ENCODE results near the gene MTMR12. TPM values are rescaled to one million over a fixed set of nuclear protein-coding genes. Genes with fewer than 3 reads are reported as not detected.

The MTMR12 gene
- total and polyA plus RNA-seq, 2 donors from 2014 or later: 9.3 to 52.8 TPM

- no peak for DNase-seq
- Histone ChIP-seq H3K9ac (ENCODE audit: low read length in 3 of 3) (no peak overlapping the region), H3K4me3 (ENCODE audit: low read length in 3 of 3) (no peak overlapping the region), H3K36me3 (ENCODE audit: control insufficient read depth in 2 of 3, insufficient read depth in 3 of 3, low read length in 3 of 3) (peaks cover 6 to 45% (median 18%) of the 10 kb centered on the region in 3 donors), H3K27ac (ENCODE audit: low read depth in 2 of 2, low read length in 2 of 2) (no peak overlapping the region), H3K27me3 (ENCODE audit: control insufficient read depth, insufficient read depth, low read length) (no peaks in the 10 kb centered on the region), H3K4me1 (ENCODE audit: control insufficient read depth in 2 of 3, insufficient read depth in 2 of 3, low read depth in 1 of 3, low read length in 3 of 3) (peaks cover 0 to 5% (median 0%) of the 10 kb centered on the region in 3 donors), H3K9me3 (ENCODE audit: control insufficient read depth in 2 of 3, insufficient read depth in 1 of 3, low read length in 3 of 3) (no peaks in the 10 kb centered on the region)
- intact Hi-C loops (cut with DNase I): no loop called here
- TF ChIP-seq, protein P1, sequence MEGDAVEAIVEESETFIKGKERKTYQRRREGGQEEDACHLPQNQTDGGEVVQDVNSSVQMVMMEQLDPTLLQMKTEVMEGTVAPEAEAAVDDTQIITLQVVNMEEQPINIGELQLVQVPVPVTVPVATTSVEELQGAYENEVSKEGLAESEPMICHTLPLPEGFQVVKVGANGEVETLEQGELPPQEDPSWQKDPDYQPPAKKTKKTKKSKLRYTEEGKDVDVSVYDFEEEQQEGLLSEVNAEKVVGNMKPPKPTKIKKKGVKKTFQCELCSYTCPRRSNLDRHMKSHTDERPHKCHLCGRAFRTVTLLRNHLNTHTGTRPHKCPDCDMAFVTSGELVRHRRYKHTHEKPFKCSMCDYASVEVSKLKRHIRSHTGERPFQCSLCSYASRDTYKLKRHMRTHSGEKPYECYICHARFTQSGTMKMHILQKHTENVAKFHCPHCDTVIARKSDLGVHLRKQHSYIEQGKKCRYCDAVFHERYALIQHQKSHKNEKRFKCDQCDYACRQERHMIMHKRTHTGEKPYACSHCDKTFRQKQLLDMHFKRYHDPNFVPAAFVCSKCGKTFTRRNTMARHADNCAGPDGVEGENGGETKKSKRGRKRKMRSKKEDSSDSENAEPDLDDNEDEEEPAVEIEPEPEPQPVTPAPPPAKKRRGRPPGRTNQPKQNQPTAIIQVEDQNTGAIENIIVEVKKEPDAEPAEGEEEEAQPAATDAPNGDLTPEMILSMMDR (IDR thresholded peaks at IDR 0.05; ENCODE audit: borderline replicate concordance, extremely low read depth, insufficient read depth): no peak
- FAIRE-seq: no peak
Observed at GRCh38 chr5:32265902-32266301, 46.8 kb downstream of the MTMR12 start.

DNA sequence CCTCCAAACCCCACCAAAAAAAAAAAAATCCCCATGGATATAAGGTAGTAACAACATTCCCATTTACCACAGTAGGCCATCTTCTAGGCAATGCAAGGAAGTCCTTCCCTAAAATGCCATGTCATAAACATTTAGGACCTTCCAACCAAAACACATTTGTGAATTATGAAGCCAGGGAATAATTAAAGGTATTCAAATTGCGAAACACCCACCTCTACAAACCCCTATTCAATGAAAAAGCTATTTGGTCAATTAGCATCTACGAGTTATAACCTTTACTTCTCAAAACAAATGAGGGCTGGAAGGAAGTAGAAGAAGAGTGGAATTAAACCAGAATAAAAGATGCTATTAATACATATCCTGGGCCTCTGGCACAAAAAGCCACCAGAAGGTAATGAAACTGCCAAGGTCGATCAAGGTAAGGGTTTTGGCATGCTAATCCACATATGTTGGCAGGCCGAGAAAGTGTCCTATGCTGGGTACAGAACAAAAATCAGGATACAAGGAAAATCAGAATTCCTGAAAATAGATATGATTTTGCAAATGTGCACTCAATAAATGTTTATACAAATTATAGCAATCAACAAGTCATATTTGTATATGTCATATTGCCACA, 47.7 kb downstream of the MTMR12 start:
- Histone ChIP-seq H3K4me1 (ENCODE audit: control insufficient read depth in 2 of 3, insufficient read depth in 2 of 3, low read depth in 1 of 3, low read length in 3 of 3) (peaks cover 0 to 5% (median 0%) of the 10 kb centered on the region in 3 donors), H3K4me3 (ENCODE audit: low read length in 3 of 3) (no peak overlapping the region), H3K27me3 (ENCODE audit: control insufficient read depth, insufficient read depth, low read length) (no peaks in the 10 kb centered on the region), H3K9me3 (ENCODE audit: control insufficient read depth in 2 of 3, insufficient read depth in 1 of 3, low read length in 3 of 3) (no peaks in the 10 kb centered on the region), H3K27ac (ENCODE audit: low read depth in 2 of 2, low read length in 2 of 2) (no peak overlapping the region), H3K9ac (ENCODE audit: low read length in 3 of 3) (no peak overlapping the region), H3K36me3 (ENCODE audit: control insufficient read depth in 2 of 3, insufficient read depth in 3 of 3, low read length in 3 of 3) (peaks cover 4 to 40% (median 18%) of the 10 kb centered on the region in 3 donors)
- TF ChIP-seq, protein P1 (IDR thresholded peaks at IDR 0.05; ENCODE audit: borderline replicate concordance, extremely low read depth, insufficient read depth): no peak
- FAIRE-seq: no peak
- no peak for DNase-seq
- intact Hi-C loops (cut with DNase I): no loop called here

DNA sequence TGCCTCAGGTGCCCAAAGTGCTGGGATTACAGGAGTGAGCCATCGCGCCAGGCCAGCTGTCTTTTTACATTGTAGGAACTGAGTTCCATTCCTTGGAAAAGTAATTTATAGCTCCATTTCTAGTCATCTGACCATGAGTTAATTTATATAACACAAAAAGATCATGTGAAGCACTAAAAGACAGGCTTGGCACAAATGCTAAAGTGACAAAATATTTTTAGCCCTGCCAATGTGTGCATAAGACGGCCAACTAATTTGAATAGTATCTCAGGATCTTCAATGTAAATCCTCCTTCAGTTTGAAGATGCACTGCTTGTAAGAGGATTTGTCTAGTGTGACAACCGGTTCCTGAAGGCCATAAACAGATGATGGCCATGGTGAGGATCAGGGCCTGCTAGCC, 49.1 kb downstream of the MTMR12 start:
- H3K27me3 ChIP-seq (ENCODE audit: control insufficient read depth, insufficient read depth, low read length): no peaks in the 10 kb centered on the region
- H3K9me3 ChIP-seq (ENCODE audit: control insufficient read depth in 2 of 3, insufficient read depth in 1 of 3, low read length in 3 of 3): no peaks in the 10 kb centered on the region
- no peak overlapping the region for H3K4me3 ChIP-seq (ENCODE audit: low read length in 3 of 3)
- no peak for FAIRE-seq
- H3K4me1 ChIP-seq (ENCODE audit: control insufficient read depth in 2 of 3, insufficient read depth in 2 of 3, low read depth in 1 of 3, low read length in 3 of 3): peaks cover 0 to 5% (median 0%) of the 10 kb centered on the region in 3 donors
- DNase-seq: no peak
- peaks cover 4 to 43% (median 20%) of the 10 kb centered on the region in 3 donors for H3K36me3 ChIP-seq (ENCODE audit: control insufficient read depth in 2 of 3, insufficient read depth in 3 of 3, low read length in 3 of 3)
- intact Hi-C loops (cut with DNase I): no loop called here
- TF ChIP-seq, protein P1 (IDR thresholded peaks at IDR 0.05; ENCODE audit: borderline replicate concordance, extremely low read depth, insufficient read depth): no peak
- no peak overlapping the region for H3K27ac ChIP-seq (ENCODE audit: low read depth in 2 of 2, low read length in 2 of 2)
- no peak overlapping the region for H3K9ac ChIP-seq (ENCODE audit: low read length in 3 of 3)

Data from kidney (tissue), 14 donors.